Measurements from ENCODE around the gene UCK2. TPM values are rescaled to one million over a fixed set of nuclear protein-coding genes. Genes with fewer than 3 reads are reported as not detected.
"Not testable (repeated sequence)": the region's sequence is repeated elsewhere in the genome, so short reads cannot be mapped to it uniquely, and the experiment has no call there.

Gene UCK2
- 10 to 100 TPM in 1 of 5 experiments, 1 to 10 TPM in 2, under 1 TPM in 2; 0.89 to 32.7 (median 1.2) TPM for total RNA-seq
- 1 to 10 TPM; 1.0 to 1.2 TPM for polyA plus RNA-seq
- total RNA-seq = 0.40 reads per million

GRCh38 chr1:165827268-165828102, at the start of gene UCK2:
UCK2 (plus strand) TSS chr1:165827614; CDS start chr1:165827834, 220 bp downstream.
- Histone ChIP-seq H3K4me1 (ENCODE audit: control insufficient read depth in 2 of 2, insufficient read depth in 2 of 2, low read length in 2 of 2) (peaks cover 9 to 12% of the 10 kb centered on the region in 2 donors), H3K4me3 (ENCODE audit: low read length) (peak within 1 kb of the TSS; percentile 77), H3K9me3 (ENCODE audit: control insufficient read depth in 2 of 3, low read length in 3 of 3) (no peaks in the 10 kb centered on the region), H3K36me3 (ENCODE audit: control insufficient read depth in 2 of 3, insufficient read depth in 3 of 3, low read length in 3 of 3) (no peaks in the 10 kb centered on the region), H3K27me3 (ENCODE audit: control insufficient read depth in 2 of 2, insufficient read depth in 2 of 2, low read length in 2 of 2) (no peaks in the 10 kb centered on the region), H3K27ac (ENCODE audit: low read depth, low read length) (peak within 1 kb of the TSS; percentile 42)
- Mint-ChIP-seq H3K27ac (peak within 1 kb of the TSS in 7 of 9 donors; percentile 2 to 85 (median 60)), H3K27me3 (peaks cover under 1 to 23% (median 9%) of the 10 kb centered on the region in 5 donors), H3K4me1 (peaks cover 0 to 27% (median 19%) of the 10 kb centered on the region in 7 donors), H3K4me3 (peak within 1 kb of the TSS; percentile 85 to 95 (median 92)), H3K9me3 (peaks cover 0 to 3% (median 0%) of the 10 kb centered on the region in 11 donors), H3K36me3 (peaks cover 0 to 7% (median 0%) of the 10 kb centered on the region in 5 donors)
- CTCF ChIA-PET = interaction anchor here (0.6 kb wide), 1 partner anchor 48 kb away, joined by 4 read pairs; no protein-coding TSS in a partner anchor
- intact Hi-C loops (cut with micrococcal nuclease) = loop anchor here (1.0 to 5.0 kb wide), 10 partner anchors 43 to 230 kb away; partner anchors contain the start of genes ALDH9A1 (in 1 of the 2) and MGST3 (in 1 of the 2)
- POLR2A ChIA-PET = no interaction called here
- peak in 7 of 9 donors; percentile 14 to 77 (median 27) for DNase-seq
- ATAC-seq = peak; percentile 81

- POLR2A ChIA-PET, DNase-seq: not testable (repeated sequence)
Measured at GRCh38 chr1:165778197-165778596, 49.2 kb upstream of the UCK2 start.

GRCh38 chr1:165783519-165783918, 43.9 kb upstream of the UCK2 start:
- H3K4me1 Mint-ChIP-seq; H3K36me3 ChIP-seq (ENCODE audit: control insufficient read depth in 2 of 3, insufficient read depth in 3 of 3, low read length in 3 of 3); H3K27me3 ChIP-seq (ENCODE audit: control insufficient read depth in 2 of 2, insufficient read depth in 2 of 2, low read length in 2 of 2); H3K9me3 ChIP-seq (ENCODE audit: control insufficient read depth in 2 of 3, low read length in 3 of 3); ATAC-seq; H3K4me3 ChIP-seq (ENCODE audit: low read length); H3K9me3 Mint-ChIP-seq; DNase-seq; H3K4me1 ChIP-seq (ENCODE audit: control insufficient read depth in 2 of 2, insufficient read depth in 2 of 2, low read length in 2 of 2); H3K4me3 Mint-ChIP-seq; H3K27ac ChIP-seq (ENCODE audit: low read depth, low read length); intact Hi-C loops (cut with micrococcal nuclease); POLR2A ChIA-PET; CTCF ChIA-PET; H3K27ac Mint-ChIP-seq: not testable (repeated sequence)
- Mint-ChIP-seq H3K27me3 (peaks cover 0 to 15% (median 0%) of the 10 kb centered on the region in 5 donors), H3K36me3 (peaks cover 0 to 10% (median 3%) of the 10 kb centered on the region in 5 donors)

More at GRCh38 chr1:165778197-165778596, 49.2 kb upstream of the UCK2 start:
- CTCF ChIA-PET; H3K27ac ChIP-seq (ENCODE audit: low read depth, low read length); H3K4me1 Mint-ChIP-seq; H3K27ac Mint-ChIP-seq; H3K4me3 Mint-ChIP-seq; H3K27me3 ChIP-seq (ENCODE audit: control insufficient read depth in 2 of 2, insufficient read depth in 2 of 2, low read length in 2 of 2); intact Hi-C loops (cut with micrococcal nuclease); H3K4me3 ChIP-seq (ENCODE audit: low read length); H3K36me3 ChIP-seq (ENCODE audit: control insufficient read depth in 2 of 3, insufficient read depth in 3 of 3, low read length in 3 of 3); H3K4me1 ChIP-seq (ENCODE audit: control insufficient read depth in 2 of 2, insufficient read depth in 2 of 2, low read length in 2 of 2); ATAC-seq; H3K9me3 ChIP-seq (ENCODE audit: control insufficient read depth in 2 of 3, low read length in 3 of 3); H3K9me3 Mint-ChIP-seq: not testable (repeated sequence)
- Mint-ChIP-seq H3K27me3 (peaks cover 0 to 13% (median 0%) of the 10 kb centered on the region in 5 donors), H3K36me3 (peaks cover 4 to 13% (median 6%) of the 10 kb centered on the region in 5 donors)

GRCh38 chr1:165787741-165788140, 39.7 kb upstream of the UCK2 start:
- no peak for DNase-seq

GRCh38 chr1:165793951-165794350, 33.5 kb upstream of the UCK2 start:
- Histone ChIP-seq H3K27me3 (ENCODE audit: control insufficient read depth in 2 of 2, insufficient read depth in 2 of 2, low read length in 2 of 2) (peaks cover 0 to 3% of the 10 kb centered on the region in 2 donors), H3K4me3 (ENCODE audit: low read length) (no peak overlapping the region), H3K4me1 (ENCODE audit: control insufficient read depth in 2 of 2, insufficient read depth in 2 of 2, low read length in 2 of 2) (no peaks in the 10 kb centered on the region), H3K9me3 (ENCODE audit: control insufficient read depth in 2 of 3, low read length in 3 of 3) (no peaks in the 10 kb centered on the region), H3K27ac (ENCODE audit: low read depth, low read length) (no peak overlapping the region), H3K36me3 (ENCODE audit: control insufficient read depth in 2 of 3, insufficient read depth in 3 of 3, low read length in 3 of 3) (no peaks in the 10 kb centered on the region)
- intact Hi-C loops (cut with micrococcal nuclease) = no loop called here
- DNase-seq = no peak
- Mint-ChIP-seq H3K4me1 (no peaks in the 10 kb centered on the region), H3K9me3 (peaks cover 0 to 4% (median 0%) of the 10 kb centered on the region in 11 donors), H3K4me3 (no peak overlapping the region), H3K27ac (no peak overlapping the region), H3K36me3 (no peaks in the 10 kb centered on the region), H3K27me3 (peaks cover 16 to 38% (median 27%) of the 10 kb centered on the region in 5 donors)
- ATAC-seq = no peak
- POLR2A ChIA-PET = no interaction called here
- CTCF ChIA-PET = no interaction called here

More at GRCh38 chr1:165787741-165788140, 39.7 kb upstream of the UCK2 start:
- H3K4me1 Mint-ChIP-seq = no peaks in the 10 kb centered on the region
- H3K27ac ChIP-seq (ENCODE audit: low read depth, low read length) = no peak overlapping the region
- H3K36me3 ChIP-seq (ENCODE audit: control insufficient read depth in 2 of 3, insufficient read depth in 3 of 3, low read length in 3 of 3) = no peaks in the 10 kb centered on the region
- no peak for ATAC-seq
- no peaks in the 10 kb centered on the region for H3K9me3 ChIP-seq (ENCODE audit: control insufficient read depth in 2 of 3, low read length in 3 of 3)
- peaks cover 0 to 3% (median 0%) of the 10 kb centered on the region in 11 donors for H3K9me3 Mint-ChIP-seq
- H3K27me3 ChIP-seq (ENCODE audit: control insufficient read depth in 2 of 2, insufficient read depth in 2 of 2, low read length in 2 of 2) = no peaks in the 10 kb centered on the region
- no peaks in the 10 kb centered on the region for H3K4me1 ChIP-seq (ENCODE audit: control insufficient read depth in 2 of 2, insufficient read depth in 2 of 2, low read length in 2 of 2)
- H3K4me3 Mint-ChIP-seq = no peak overlapping the region
- CTCF ChIA-PET = no interaction called here
- no peak overlapping the region for H3K27ac Mint-ChIP-seq
- peaks cover 6 to 26% (median 8%) of the 10 kb centered on the region in 5 donors for H3K27me3 Mint-ChIP-seq
- no peak overlapping the region for H3K4me3 ChIP-seq (ENCODE audit: low read length)
- peaks cover 0 to 8% (median 3%) of the 10 kb centered on the region in 5 donors for H3K36me3 Mint-ChIP-seq
- intact Hi-C loops (cut with micrococcal nuclease) = no loop called here
- POLR2A ChIA-PET = no interaction called here

- no peak for DNase-seq
- intact Hi-C loops (cut with micrococcal nuclease) = no loop called here
- no peaks in the 10 kb centered on the region for H3K4me1 ChIP-seq (ENCODE audit: control insufficient read depth in 2 of 2, insufficient read depth in 2 of 2, low read length in 2 of 2)
- H3K9me3 ChIP-seq (ENCODE audit: control insufficient read depth in 2 of 3, low read length in 3 of 3) = no peaks in the 10 kb centered on the region
- peaks cover 0 to 3% of the 10 kb centered on the region in 2 donors for H3K27me3 ChIP-seq (ENCODE audit: control insufficient read depth in 2 of 2, insufficient read depth in 2 of 2, low read length in 2 of 2)
- no peak overlapping the region for H3K27ac ChIP-seq (ENCODE audit: low read depth, low read length)
- Mint-ChIP-seq H3K27me3 (peaks cover 22 to 42% (median 32%) of the 10 kb centered on the region in 5 donors), H3K4me1 (no peaks in the 10 kb centered on the region), H3K4me3 (no peak overlapping the region), H3K27ac (no peak overlapping the region), H3K9me3 (peaks cover 0 to 13% (median 7%) of the 10 kb centered on the region in 11 donors), H3K36me3 (no peaks in the 10 kb centered on the region)
- ATAC-seq = no peak
- no peak overlapping the region for H3K4me3 ChIP-seq (ENCODE audit: low read length)
- POLR2A ChIA-PET = no interaction called here
- H3K36me3 ChIP-seq (ENCODE audit: control insufficient read depth in 2 of 3, insufficient read depth in 3 of 3, low read length in 3 of 3) = no peaks in the 10 kb centered on the region
- CTCF ChIA-PET = no interaction called here
Measured at GRCh38 chr1:165795894-165796293, 31.5 kb upstream of the UCK2 start.

All from naive thymus-derived CD4-positive, alpha-beta T cell (primary cell).